GM15510 (cell line): ENCODE measurements around the gene CDIPT.

ENCODE experiments used
- POLR2A ChIP-seq: IDR thresholded peaks from 3 replicates; pipeline ENCODE4 v1.6.1; 2011; ENCODE audit warnings: borderline replicate concordance; ENCODE audit not compliant: insufficient read length; ENCODE audit errors: extremely low read depth

Gene CDIPT

DNA sequence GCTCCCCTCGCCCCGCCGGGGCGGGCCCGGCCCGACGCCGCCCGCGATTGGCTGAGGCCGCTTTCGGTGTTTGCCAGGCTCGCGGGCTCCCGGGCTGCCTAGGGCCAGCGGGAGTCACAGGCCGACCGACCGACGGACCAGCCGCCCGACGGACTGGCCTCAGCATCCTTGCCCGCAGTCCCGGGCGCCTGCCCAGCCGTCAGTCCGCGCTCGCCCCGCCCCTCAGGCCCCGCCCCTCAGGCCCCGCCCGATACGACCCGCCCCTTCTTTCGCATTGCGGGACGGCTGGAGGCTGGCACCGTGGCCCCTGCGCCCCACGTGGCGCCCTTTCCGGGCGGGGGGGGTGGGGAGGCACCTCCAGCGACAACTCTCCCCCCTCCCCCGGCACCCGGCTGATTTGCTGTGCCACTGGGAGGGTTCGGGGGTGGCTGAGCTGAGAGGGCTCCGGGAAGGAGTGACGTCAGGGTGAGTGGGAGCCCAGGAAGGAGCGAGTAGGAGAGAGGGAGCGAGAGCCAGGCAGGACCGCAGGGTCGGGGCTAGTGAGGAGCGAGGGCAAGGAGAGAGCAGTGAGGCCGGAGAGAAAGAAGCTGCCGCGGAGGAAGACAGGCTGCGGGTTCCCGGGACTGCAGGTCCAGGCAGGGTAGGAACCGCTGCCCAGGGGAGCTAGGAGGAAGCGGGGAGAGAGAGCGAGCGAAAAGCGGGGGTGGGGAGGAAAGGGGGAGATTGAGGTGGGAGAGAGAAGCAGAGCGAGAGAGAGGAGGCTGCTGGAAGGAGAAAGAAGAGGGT is 37.3 kb upstream of the CDIPT start, which contains the start of gene ASPHD1:
ASPHD1 (plus strand) TSS at position 387 of the 786 bp plus-strand sequence. CDS start 484 bp downstream, outside the sequence.
- no peak for TF ChIP-seq POLR2A

DNA sequence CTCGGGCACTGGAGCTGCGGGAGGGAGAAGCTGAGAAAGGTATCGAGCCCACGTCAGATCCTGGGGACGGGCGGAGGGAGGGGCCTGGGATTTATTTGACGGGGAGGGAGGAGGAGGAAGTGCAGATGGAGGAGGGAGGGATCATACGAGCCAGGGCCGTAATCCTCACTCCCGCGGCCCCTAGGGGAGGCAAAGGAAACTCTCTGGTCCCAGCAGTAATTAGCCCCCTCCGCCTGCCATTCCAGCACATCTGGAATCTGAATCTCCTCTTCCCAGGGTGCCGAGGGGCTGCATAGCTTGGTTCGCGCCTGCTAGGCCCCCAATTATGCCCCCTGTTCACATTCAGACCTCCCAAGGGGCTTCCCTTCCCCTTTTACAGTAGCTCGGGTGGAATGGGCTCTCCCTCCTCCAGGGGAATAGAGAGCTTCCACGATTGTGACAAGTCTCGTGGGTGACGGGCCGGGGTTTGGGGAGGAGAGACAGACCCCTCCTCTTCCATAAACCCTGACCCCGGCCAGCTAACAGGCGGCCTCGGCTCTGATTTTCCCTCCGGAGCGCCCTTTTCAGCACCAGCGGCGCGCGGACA is 36.6 kb upstream of the CDIPT start, which contains the start of gene SEZ6L2:
SEZ6L2 (minus strand) TSS at position 35 of the 586 bp plus-strand sequence. CDS start 531 bp downstream, outside the sequence.
- TF ChIP-seq POLR2A = no peak

DNA sequence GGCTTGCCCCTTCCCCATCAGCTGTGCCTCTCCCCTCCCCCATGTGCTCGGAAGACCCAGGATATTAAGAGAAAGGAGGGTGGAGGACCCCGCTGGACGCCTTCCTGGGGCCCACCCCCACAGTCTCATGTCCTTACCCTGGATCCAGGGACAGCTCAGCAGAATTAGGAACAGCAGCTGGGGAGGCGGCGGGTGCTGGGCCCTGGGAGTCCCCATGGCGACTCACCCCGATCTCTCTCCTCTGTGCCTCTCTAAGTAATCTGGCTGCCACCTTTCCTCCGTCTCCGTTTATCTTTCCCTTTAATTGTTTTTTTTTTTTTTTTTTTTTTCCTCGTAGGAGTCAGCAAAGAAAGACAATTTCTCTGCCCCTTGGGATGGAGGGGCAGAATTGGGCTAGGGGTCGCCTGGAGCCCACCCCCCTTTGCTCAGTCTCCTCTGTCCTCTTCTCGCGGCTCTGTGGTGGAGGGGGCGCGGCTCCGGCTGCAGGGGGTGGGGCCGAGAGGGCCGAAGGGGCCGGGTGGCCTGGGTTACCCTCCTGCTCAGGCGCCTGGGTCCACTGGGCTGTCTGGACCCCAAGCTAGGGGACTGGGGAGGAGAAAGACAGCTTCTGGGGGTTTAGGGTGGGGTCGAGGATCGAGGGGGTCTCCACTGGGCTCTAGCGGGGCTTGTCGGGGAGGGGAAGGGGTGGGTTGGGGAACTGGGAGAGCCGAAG is 35.9 kb upstream of the CDIPT start:
- TF ChIP-seq POLR2A = no peak

DNA sequence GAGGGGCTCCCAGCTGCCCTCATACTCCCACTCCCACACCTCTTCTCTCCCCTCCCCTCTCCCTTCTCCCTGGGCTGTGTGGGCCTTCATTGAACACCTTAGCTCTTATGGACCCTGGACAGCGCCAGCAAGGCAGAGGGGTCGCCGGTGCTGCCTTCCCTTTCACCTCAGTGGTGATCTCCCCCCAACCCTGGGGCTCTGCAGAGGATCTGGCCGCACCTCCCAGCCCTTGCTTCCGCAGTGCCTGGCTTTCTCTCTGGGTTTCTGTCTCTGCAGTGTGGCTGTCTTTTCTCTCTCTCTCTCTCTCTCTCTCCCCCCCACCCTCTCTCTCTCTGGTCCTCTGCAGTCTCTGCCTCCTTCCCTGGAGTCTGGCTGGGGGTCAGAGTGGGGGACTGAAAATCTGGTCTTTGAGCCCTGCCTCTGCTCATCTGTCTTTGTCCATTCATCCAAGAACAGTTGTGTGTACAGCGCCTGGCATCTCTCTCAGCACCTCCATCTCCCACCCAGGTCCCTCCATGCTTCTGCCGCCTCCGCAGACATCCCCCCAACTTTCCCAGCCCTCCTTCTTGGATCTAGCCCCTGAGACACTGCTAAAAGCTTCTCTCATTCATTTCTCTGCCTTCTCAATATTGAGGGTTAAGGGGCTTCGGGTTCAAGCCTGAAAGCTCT is 35.2 kb upstream of the CDIPT start:
- no peak for TF ChIP-seq POLR2A

DNA sequence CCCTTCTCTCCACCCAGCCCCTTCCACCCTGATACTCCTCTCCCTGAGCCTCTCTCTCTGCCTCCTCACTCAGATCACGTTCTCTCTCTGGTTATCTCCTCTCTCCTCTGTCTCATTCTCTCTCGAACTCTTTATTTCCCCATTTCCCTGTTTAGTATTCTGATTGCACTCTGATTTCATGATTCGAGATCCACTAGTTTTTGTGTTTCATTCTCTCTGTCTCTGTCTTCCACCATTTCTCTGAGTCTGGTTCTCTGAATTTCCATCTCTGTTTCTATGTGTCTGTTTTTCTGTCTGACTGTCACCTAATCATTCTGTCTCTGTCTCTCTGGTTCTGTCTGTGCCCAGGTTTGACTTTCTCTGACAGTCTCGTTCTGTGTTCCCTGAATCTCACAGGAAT is 34.3 kb upstream of the CDIPT start:
- no peak for TF ChIP-seq POLR2A

DNA sequence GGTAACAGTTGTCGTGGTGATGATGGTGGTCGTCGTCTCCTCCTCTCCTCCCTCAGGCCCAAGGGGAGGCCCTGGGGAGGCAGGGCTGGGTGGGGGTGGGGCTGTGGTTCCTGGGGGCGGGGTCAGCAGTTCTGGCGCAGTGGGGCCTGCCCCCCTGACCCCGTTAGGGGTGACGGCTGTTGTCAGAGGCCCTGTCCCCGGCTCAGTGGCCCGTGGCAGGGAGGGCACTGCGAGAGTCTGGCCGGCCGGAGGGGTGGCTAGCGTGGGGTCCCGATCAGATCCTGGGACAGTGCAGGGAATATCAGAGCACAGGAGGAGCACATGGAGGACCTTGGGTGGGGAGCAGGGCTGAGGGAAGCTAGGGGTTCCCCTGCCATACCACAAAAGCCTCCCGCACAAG is 33.8 kb upstream of the CDIPT start:
- TF ChIP-seq POLR2A = no peak

DNA sequence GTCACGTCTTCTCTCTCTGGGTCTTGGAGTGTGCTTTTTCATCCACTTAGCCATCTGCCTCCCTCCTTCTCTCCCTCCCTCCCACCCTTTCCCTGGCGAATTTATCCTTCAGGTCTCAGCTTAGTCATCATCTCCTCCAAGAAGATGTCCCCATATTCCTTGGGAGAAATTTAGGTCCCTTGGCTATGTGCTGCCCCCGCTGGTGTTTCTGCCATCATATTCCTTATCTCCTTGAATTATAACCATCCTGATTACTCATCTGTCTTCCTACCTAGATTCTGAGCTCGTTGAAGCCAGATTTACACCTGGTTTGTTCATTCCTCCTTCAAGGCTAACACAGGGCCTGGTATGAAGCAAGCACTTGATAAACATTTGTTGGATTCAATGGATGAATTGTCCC is 31.3 kb upstream of the CDIPT start:
- no peak for TF ChIP-seq POLR2A

DNA sequence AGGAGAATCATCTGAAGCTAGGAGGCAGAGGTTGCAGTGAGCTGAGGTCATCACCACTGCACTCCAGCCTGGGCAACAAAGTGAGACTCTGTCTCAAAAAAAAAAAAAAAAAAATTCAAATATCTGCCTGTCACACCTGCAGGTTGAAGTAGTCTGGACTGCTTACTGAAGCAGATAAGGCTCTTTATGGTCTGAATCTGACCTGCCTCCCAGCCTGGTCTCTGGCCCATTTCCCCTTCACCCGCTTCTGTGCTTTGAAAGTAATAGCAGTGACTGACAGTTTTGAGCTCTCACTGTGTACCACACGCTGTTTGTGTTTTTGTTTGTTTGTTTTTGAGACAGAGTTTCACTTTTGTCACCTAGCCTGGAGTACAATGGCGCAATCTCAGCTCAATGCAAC is 30.5 kb upstream of the CDIPT start:
- no peak for TF ChIP-seq POLR2A

DNA sequence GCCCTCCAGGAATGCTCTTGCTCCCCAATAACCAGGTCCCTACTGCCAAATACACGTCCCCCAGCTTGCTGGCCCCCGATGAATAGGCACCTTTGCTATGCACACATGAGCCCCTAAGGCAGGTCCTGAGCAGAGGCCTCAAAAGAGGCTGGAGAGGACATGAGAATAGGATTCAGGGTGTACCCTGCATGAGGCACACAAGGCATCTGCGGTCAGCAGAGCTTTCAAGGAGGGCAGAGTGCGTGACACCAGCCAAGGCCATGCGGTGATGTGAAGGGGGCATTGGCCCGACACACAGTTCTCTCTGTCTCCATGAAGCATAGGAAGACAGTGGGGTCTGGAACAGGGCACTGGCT is 29.4 kb upstream of the CDIPT start:
- no peak for TF ChIP-seq POLR2A

DNA sequence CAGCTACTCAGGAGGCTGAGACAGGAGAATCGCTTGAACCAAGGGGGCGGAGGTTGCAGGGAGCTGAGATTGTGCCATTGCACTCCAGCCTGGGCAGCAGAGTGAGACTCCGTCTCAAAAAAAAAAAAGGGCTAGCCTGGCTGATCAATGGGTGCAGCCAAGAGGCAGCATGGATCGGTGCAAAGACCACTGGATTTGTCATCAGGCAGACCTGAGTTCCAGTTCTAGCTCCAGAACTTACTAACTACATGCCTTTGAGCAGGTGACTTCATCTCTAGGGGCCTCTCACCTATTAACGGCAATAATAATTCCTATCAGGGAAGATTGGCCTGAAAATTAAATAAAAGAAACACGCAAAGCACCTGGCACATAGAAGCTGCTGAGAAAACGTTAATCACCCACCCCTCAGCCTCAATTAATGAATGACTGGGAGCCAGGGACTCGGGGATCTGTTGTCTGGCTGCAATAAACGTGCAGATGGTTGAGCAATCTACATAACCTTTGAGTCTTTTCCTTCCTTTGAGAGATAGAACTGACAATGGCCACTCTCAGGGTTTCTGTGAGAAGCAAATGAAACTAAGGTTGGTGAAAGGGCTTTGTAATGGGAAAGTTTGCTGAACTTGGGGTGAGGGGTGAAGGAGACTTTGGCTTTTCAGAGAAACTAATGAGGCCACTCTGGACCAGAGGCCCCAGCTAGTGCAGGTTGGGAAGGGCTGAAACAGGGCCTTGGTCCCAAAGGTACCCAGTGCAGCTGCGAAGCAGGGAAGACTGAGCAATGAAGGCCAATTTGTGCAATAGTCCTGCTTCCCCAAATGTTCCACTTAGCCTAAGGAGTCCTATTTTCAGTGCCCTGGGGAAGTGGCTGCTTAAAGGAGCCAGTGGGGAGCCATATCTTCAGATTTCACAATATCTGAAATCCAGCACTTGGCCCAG is 28.8 kb upstream of the CDIPT start:
- TF ChIP-seq POLR2A = no peak

DNA sequence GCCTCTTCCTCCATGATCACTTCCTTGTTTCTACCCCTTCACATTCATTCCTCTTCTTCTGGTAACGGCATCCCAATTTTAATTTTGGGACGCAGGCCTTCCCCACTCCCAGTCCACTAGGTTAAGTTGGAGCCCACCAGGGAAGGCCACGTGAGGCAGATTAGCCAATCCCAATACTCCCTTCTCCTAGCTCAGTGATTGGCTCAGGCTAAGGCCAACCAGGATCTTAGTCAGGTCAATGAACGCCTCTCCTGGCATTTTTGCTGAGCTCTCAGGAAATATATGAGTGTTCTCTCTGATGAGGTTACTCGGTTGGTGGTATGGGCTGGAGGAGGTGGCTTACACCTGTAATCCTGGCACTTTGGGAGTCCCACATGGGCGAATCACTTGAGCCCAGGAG is 21.0 kb upstream of the CDIPT start:
- TF ChIP-seq POLR2A = no peak

DNA sequence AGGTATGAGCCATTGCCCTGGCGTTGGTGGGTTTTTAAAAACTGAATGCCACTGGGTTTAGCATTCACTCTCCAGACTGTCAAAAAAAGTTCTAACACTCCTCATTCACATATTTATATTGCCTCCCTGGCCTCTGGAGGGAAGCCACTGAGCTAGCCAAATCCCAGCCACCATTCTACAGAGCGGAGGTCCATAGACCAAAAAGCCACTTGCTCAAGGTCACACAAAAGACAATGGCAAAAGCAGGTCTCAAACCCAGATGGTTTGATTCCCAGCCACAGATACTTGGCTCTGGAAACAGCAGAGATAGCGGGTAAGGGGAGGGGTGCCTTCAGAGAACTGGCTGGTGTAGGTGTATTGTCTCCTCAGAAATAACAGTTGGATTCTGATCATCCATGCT is 18.0 kb upstream of the CDIPT start:
- no peak for TF ChIP-seq POLR2A

DNA sequence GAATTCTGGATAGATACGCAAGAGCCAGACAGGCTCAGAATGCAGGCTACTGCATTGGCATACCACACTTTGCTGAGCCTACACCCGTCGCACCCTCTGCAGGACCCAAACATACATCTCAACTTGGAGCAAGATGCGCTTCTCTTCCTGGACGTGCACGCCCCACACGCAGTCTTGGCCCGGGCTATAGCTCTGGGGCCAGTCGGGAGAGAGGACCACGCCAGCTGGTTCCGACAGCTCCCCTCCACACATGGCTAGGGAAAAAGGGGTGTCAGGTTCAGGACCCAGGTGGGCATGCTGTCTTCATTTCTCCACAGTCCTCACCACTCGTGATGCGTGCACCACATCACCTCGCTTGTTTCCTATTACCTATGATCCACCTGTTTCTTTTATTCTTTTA is 15.1 kb upstream of the CDIPT start:
- no peak for TF ChIP-seq POLR2A
